MM.1S (cell line): ENCODE data around the gene SLC4A9.

ENCODE experiments used
- DNase-seq: peaks from one replicate; pipeline ENCODE4 v3.0.0-alpha.2; 2015
- H2AFZ ChIP-seq: fragments of 300-600 bp; sonication (generic); 2 replicates; pipeline ENCODE4 v1.6.0; 2016; ENCODE audit warnings: antibody characterized with exemption, low read length
- H3F3A ChIP-seq: fragments of 300-600 bp; sonication (generic); 2 replicates; pipeline ENCODE4 v1.6.1; 2016; ENCODE audit warnings: mild to moderate bottlenecking, antibody characterized with exemption, low read length, moderate library complexity, mixed read lengths; ENCODE audit not compliant: insufficient read depth
- H3K27ac ChIP-seq: fragments of 300-600 bp; sonication (generic); 2 replicates; pipeline ENCODE4 v1.5.1; 2016; ENCODE audit warnings: mild to moderate bottlenecking, low read length
- H3K27me3 ChIP-seq: fragments of 300-600 bp; sonication (generic); replicated peaks from 2 replicates; pipeline ENCODE4 v1.6.0; 2016; ENCODE audit warnings: low read length; ENCODE audit not compliant: insufficient read depth
- H3K36me3 ChIP-seq: fragments of 300-600 bp; sonication (generic); replicated peaks from 2 replicates; pipeline ENCODE4 v1.6.1; 2016; ENCODE audit warnings: mild to moderate bottlenecking, low read length, mixed read lengths; ENCODE audit not compliant: insufficient read depth
- H3K4me1 ChIP-seq: fragments of 300-600 bp; sonication (generic); 2 replicates; pipeline ENCODE4 v1.6.1; 2016; ENCODE audit warnings: low read length, mixed read lengths
- H3K4me2 ChIP-seq: fragments of 300-600 bp; sonication (generic); 2 replicates; pipeline ENCODE4 v1.6.0; 2016; ENCODE audit warnings: low read depth, low read length
- H3K4me3 ChIP-seq: fragments of 300-600 bp; sonication (generic); 2 replicates; pipeline ENCODE4 v1.5.1; 2016; ENCODE audit warnings: low read length, mixed read lengths
- H3K79me2 ChIP-seq: fragments of 300-600 bp; sonication (generic); 2 replicates; pipeline ENCODE4 v1.6.1; 2016; ENCODE audit warnings: mixed run types, low read length, mixed read lengths
- H3K9ac ChIP-seq: fragments of 300-600 bp; sonication (generic); 2 replicates; pipeline ENCODE4 v1.6.1; 2016; ENCODE audit warnings: low read length, mixed read lengths
- H3K9me2 ChIP-seq: fragments of 300-600 bp; sonication (generic); replicated peaks from 2 replicates; pipeline ENCODE4 v1.6.1; 2016; ENCODE audit warnings: mild to moderate bottlenecking, low read length, mixed read lengths; ENCODE audit not compliant: insufficient read depth
- H3K9me3 ChIP-seq: fragments of 300-600 bp; sonication (generic); replicated peaks from 2 replicates; pipeline ENCODE4 v1.6.1; 2016; ENCODE audit warnings: mild to moderate bottlenecking, low read length, mixed read lengths; ENCODE audit not compliant: insufficient read depth
- H4K20me1 ChIP-seq: fragments of 300-600 bp; sonication (generic); 2 replicates; pipeline ENCODE4 v1.6.1; 2016; ENCODE audit warnings: mild to moderate bottlenecking, low read length, moderate library complexity, mixed read lengths; ENCODE audit not compliant: insufficient read depth
- EZH2 ChIP-seq: fragments of 300-600 bp; sonication (generic); optimal IDR thresholded peaks from 2 replicates; pipeline ENCODE3; 2017; ENCODE audit warnings: low read depth, mild to moderate bottlenecking, antibody characterized with exemption, low read length, mixed read lengths
- EZH2phosphoT487 ChIP-seq: fragments of 300-600 bp; sonication (generic); IDR thresholded peaks from 2 replicates; pipeline ENCODE4 v1.6.1; 2018; ENCODE audit warnings: antibody characterized with exemption, low read length
- TF ChIP-seq, protein P1 (sequence below): fragments of 300-600 bp; sonication (generic); IDR thresholded peaks from 2 replicates; pipeline ENCODE4 v1.5.1; 2016; ENCODE audit warnings: antibody characterized with exemption, low read length, mixed read lengths

The SLC4A9 gene

DNA sequence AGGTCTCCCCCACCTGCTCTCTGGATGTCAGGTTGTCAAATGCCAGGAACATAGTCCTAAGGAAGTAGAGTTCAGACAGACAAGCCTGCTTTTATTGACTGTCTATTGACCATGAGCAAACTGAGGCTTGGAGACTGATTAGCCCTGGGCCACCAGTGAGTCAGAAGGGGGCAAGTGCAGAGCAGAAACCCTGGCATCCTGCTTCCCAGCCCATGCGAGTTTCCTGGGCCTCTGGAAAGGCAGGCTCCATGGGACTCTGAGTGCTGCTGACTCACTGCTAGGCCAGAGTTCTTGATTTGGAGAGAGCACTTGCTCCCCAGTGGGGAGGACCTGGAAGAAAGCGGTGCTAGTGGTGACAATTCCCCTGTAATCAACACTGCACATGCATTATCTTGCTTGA lies 10.8 kb upstream of the SLC4A9 start:
- no peak for DNase-seq
- Histone ChIP-seq H3K27ac (no peak overlapping the region), H3K79me2 (no peaks in the 10 kb centered on the region; the same call in 1 of the 2 replicates), H3K4me2 (no peak overlapping the region), H3K9me3 (no peaks in the 10 kb centered on the region), H2AFZ (no peak overlapping the region), H3K36me3 (no peaks in the 10 kb centered on the region), H3K27me3 (no peaks in the 10 kb centered on the region), H4K20me1 (no peaks in the 10 kb centered on the region), H3F3A (peaks cover 13% of the 10 kb centered on the region; the same call in 1 of the 2 replicates), H3K9me2 (no peaks in the 10 kb centered on the region), H3K9ac (no peak overlapping the region), H3K4me1 (peaks cover 16% of the 10 kb centered on the region), H3K4me3 (no peak overlapping the region)
- TF ChIP-seq EZH2phosphoT487 (no peak), EZH2 (no peak)
- TF ChIP-seq, protein P1, sequence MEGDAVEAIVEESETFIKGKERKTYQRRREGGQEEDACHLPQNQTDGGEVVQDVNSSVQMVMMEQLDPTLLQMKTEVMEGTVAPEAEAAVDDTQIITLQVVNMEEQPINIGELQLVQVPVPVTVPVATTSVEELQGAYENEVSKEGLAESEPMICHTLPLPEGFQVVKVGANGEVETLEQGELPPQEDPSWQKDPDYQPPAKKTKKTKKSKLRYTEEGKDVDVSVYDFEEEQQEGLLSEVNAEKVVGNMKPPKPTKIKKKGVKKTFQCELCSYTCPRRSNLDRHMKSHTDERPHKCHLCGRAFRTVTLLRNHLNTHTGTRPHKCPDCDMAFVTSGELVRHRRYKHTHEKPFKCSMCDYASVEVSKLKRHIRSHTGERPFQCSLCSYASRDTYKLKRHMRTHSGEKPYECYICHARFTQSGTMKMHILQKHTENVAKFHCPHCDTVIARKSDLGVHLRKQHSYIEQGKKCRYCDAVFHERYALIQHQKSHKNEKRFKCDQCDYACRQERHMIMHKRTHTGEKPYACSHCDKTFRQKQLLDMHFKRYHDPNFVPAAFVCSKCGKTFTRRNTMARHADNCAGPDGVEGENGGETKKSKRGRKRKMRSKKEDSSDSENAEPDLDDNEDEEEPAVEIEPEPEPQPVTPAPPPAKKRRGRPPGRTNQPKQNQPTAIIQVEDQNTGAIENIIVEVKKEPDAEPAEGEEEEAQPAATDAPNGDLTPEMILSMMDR, result no peak

- peak; percentile 79 for DNase-seq
- H4K20me1 ChIP-seq, result no peaks in the 10 kb centered on the region
- no peak overlapping the region for H3K4me3 ChIP-seq
- no peak overlapping the region for H2AFZ ChIP-seq
- H3K9me3 ChIP-seq, result no peaks in the 10 kb centered on the region
- TF ChIP-seq, protein P1, result peak; percentile 90
- TF ChIP-seq EZH2, result no peak
- H3K79me2 ChIP-seq, result no peaks in the 10 kb centered on the region
- H3K36me3 ChIP-seq, result no peaks in the 10 kb centered on the region
- H3K27ac ChIP-seq, result no peak overlapping the region
- peaks cover 12% of the 10 kb centered on the region; the same call in 1 of the 2 replicates for H3F3A ChIP-seq
- H3K9ac ChIP-seq, result no peak overlapping the region
- peak overlapping the region; percentile 2; the same call in 1 of the 2 replicates for H3K4me2 ChIP-seq
- H3K27me3 ChIP-seq, result no peaks in the 10 kb centered on the region
- H3K4me1 ChIP-seq, result peaks cover 17% of the 10 kb centered on the region
- no peaks in the 10 kb centered on the region for H3K9me2 ChIP-seq
These were observed 8.2 kb upstream of the SLC4A9 start for GRCh38 chr5:140351609-140352334.

DNA sequence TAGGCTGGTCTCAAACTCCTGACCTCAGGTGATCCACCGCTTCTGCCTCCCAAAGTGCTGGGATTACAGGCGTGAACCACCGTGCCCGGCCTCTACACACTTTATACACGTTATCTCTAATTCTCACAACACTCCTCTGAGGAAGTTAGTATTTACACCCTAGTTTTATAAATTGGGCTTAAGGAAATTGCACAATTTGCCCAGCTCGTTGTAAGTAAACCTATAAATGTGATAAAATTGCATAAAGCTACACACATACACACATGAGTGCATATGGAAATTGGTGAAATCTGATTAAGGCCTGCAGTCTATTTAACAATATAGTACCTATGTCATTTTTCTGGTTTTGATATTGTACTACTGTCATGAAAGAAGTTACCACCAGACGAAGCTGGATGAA lies 4.4 kb upstream of the SLC4A9 start:
- H4K20me1 ChIP-seq, result no peaks in the 10 kb centered on the region
- H3K9ac ChIP-seq, result no peak overlapping the region
- no peaks in the 10 kb centered on the region for H3K9me2 ChIP-seq
- H3K9me3 ChIP-seq, result no peaks in the 10 kb centered on the region
- H3K4me2 ChIP-seq, result no peak overlapping the region
- TF ChIP-seq EZH2phosphoT487, result no peak
- no peak for TF ChIP-seq EZH2
- TF ChIP-seq, protein P1, result no peak
- H3K79me2 ChIP-seq, result no peaks in the 10 kb centered on the region
- no peak overlapping the region for H3K4me3 ChIP-seq
- H3F3A ChIP-seq, result no peaks in the 10 kb centered on the region
- H3K4me1 ChIP-seq, result peaks cover 9% of the 10 kb centered on the region
- H2AFZ ChIP-seq, result no peak overlapping the region
- no peak overlapping the region for H3K27ac ChIP-seq
- DNase-seq, result no peak
- H3K27me3 ChIP-seq, result no peaks in the 10 kb centered on the region
- no peaks in the 10 kb centered on the region for H3K36me3 ChIP-seq
